Keratinocyte (primary cell): ENCODE data around the gene NUTF2.

Source experiments
- CTCF ChIP-seq, 3 experiments: IDR thresholded peaks in 1 of 3; conservative IDR thresholded peaks in 1 of 3; optimal IDR thresholded peaks in 1 of 3; 2 replicates in 2 of 3; 3 replicates in 1 of 3; pipeline versions ENCODE3 to v1.5.1; 2011; ENCODE audit warnings: low read length in 3 of 3, mild to moderate bottlenecking in 3 of 3, moderate library complexity in 2 of 3, control low read depth in 1 of 3, inconsistent platforms in 1 of 3; ENCODE audit not compliant: insufficient read depth in 2 of 3; ENCODE audit errors: extremely low read depth in 1 of 3
- EZH2 ChIP-seq: IDR thresholded peaks from one replicate; pipeline ENCODE4 v1.6.1; 2012; ENCODE audit warnings: inconsistent platforms, mild to moderate bottlenecking, low read length, moderate library complexity

- TF ChIP-seq CTCF (optimal IDR thresholded peaks at IDR 0.05 in 1 of 3, IDR thresholded peaks at IDR 0.05 in 1 of 3, conservative IDR thresholded peaks at IDR 0.05 in 1 of 3; ENCODE audit: extremely low read depth in 1 of 3, insufficient read depth in 2 of 3, low read length in 3 of 3) (no peak), EZH2 (no peak)
Measured at GRCh38 chr16:67856927-67857546, 10.3 kb downstream of the NUTF2 start.
